Trophoblast cell (in vitro differentiated cells and primary cell): ENCODE results near the gene KMT2A. TPM values are rescaled to one million over a fixed set of nuclear protein-coding genes. Genes with fewer than 3 reads are reported as not detected.

ENCODE experiments used
- DNase-seq, 2 donors: peaks; one replicate each; pipeline ENCODE4 v3.0.0-alpha.2; 2016
- H2AFZ ChIP-seq: 2 replicates; pipeline ENCODE4 v1.6.1; 2013; ENCODE audit warnings: low read length, moderate library complexity, mild to moderate bottlenecking; ENCODE audit not compliant: insufficient read depth, poor library complexity
- H2AK5ac ChIP-seq: 2 replicates; pipeline ENCODE4 v1.6.1; 2013; ENCODE audit warnings: mild to moderate bottlenecking, low read length
- H2BK120ac ChIP-seq: 2 replicates; pipeline ENCODE4 v1.6.1; 2013; ENCODE audit warnings: low read length, mild to moderate bottlenecking, moderate library complexity; ENCODE audit not compliant: insufficient read depth, poor library complexity
- H2BK12ac ChIP-seq: 2 replicates; pipeline ENCODE4 v1.6.1; 2013; ENCODE audit warnings: mild to moderate bottlenecking, low read length, moderate library complexity
- H2BK5ac ChIP-seq: 2 replicates; pipeline ENCODE4 v1.6.1; 2013; ENCODE audit warnings: low read length, low read depth, moderate library complexity, mild to moderate bottlenecking; ENCODE audit not compliant: poor library complexity
- H3K14ac ChIP-seq: 2 replicates; pipeline ENCODE4 v1.6.1; 2013; ENCODE audit warnings: mild to moderate bottlenecking, low read length
- H3K18ac ChIP-seq: 2 replicates; pipeline ENCODE4 v1.6.1; 2013; ENCODE audit warnings: mild to moderate bottlenecking, low read length
- H3K23ac ChIP-seq: 2 replicates; pipeline ENCODE4 v1.6.1; 2013; ENCODE audit warnings: low read length
- H3K27ac ChIP-seq: 2 replicates; pipeline ENCODE4 v1.5.1; 2013; ENCODE audit warnings: low read depth, mild to moderate bottlenecking, inconsistent platforms, low read length, moderate library complexity
- H3K27me3 ChIP-seq: 2 replicates; pipeline ENCODE4 v1.6.1; 2013; ENCODE audit warnings: inconsistent platforms, mild to moderate bottlenecking, low read length, moderate library complexity; ENCODE audit not compliant: insufficient read depth
- H3K36me3 ChIP-seq, 2 experiments: 1 replicate in 1 of 2; 2 replicates in 1 of 2; pipeline ENCODE4 v1.6.1; 2013; ENCODE audit warnings: low read length in 2 of 2, mild to moderate bottlenecking in 2 of 2, moderate library complexity in 1 of 2; ENCODE audit not compliant: insufficient read depth in 2 of 2, control insufficient read depth in 1 of 2
- H3K4ac ChIP-seq: 2 replicates; pipeline ENCODE4 v1.6.1; 2013; ENCODE audit warnings: low read depth, mild to moderate bottlenecking, low read length, moderate library complexity
- H3K4me1 ChIP-seq, 2 experiments: 1 replicate in 1 of 2; 2 replicates in 1 of 2; pipeline ENCODE4 v1.6.1; 2013; ENCODE audit warnings: low read length in 2 of 2, mild to moderate bottlenecking in 2 of 2, moderate library complexity in 1 of 2; ENCODE audit not compliant: insufficient read depth in 2 of 2, control insufficient read depth in 1 of 2
- H3K4me2 ChIP-seq: 2 replicates; pipeline ENCODE4 v1.6.1; 2013; ENCODE audit warnings: inconsistent platforms, mild to moderate bottlenecking, low read length, moderate library complexity
- H3K4me3 ChIP-seq: 2 replicates; pipeline ENCODE4 v1.5.1; 2013; ENCODE audit warnings: mild to moderate bottlenecking, low read depth, low read length, inconsistent platforms
- H3K79me1 ChIP-seq: one replicate; pipeline ENCODE4 v1.6.1; 2013; ENCODE audit warnings: low read length
- H3K79me2 ChIP-seq: 2 replicates; pipeline ENCODE4 v1.6.1; 2013; ENCODE audit warnings: low read length, mild to moderate bottlenecking; ENCODE audit not compliant: control insufficient read depth, insufficient read depth, poor library complexity
- H3K9ac ChIP-seq: 2 replicates; pipeline ENCODE4 v1.6.1; 2013; ENCODE audit warnings: mild to moderate bottlenecking, low read length
- H3K9me3 ChIP-seq: 2 replicates; pipeline ENCODE4 v1.6.1; 2013; ENCODE audit warnings: low read depth, mild to moderate bottlenecking, control low read depth, inconsistent platforms, low read length; ENCODE audit not compliant: insufficient read depth
- H4K12ac ChIP-seq: 2 replicates; pipeline ENCODE4 v1.6.1; 2013; ENCODE audit warnings: low read depth, mild to moderate bottlenecking, low read length, moderate library complexity
- H4K8ac ChIP-seq: 2 replicates; pipeline ENCODE4 v1.6.1; 2013; ENCODE audit warnings: low read depth, mild to moderate bottlenecking, low read length, moderate library complexity
- H4K91ac ChIP-seq: one replicate; pipeline ENCODE4 v1.6.1; 2013; ENCODE audit warnings: low read depth, mild to moderate bottlenecking, low read length, moderate library complexity
- WGBS: extraction: QIAGEN DNeasy Blood & Tissue Kit; methylation state at CpG from one replicate; pipeline ENCODE4 v1.1.7; 2013; ENCODE audit warnings: missing lambda C conversion rate; ENCODE audit not compliant: insufficient read length, insufficient coverage; ENCODE audit errors: extremely low coverage; 5-methylcytosine and 5-hydroxymethylcytosine counted together
- polyA plus RNA-seq: library from polyadenylated mRNA; stranded (reverse); fragments of 200-250 nt; gene quantifications from 2 replicates; pipeline ENCODE4 v1.2.3, GENCODE V29; 2013

The KMT2A gene
- 8.9 and 9.1 TPM in 2 replicates for polyA plus RNA-seq

- H3K79me1 ChIP-seq: peaks cover 7% of the 10 kb centered on the region
- H3K9ac ChIP-seq: peak within 1 kb of the TSS; percentile 88
- peak within 1 kb of the TSS; percentile 89 for H2AFZ ChIP-seq
- H3K4ac ChIP-seq: peak within 1 kb of the TSS; percentile 85
- H3K14ac ChIP-seq: peak within 1 kb of the TSS; percentile 74
- H2BK5ac ChIP-seq: peak within 1 kb of the TSS; percentile 92
- H2BK12ac ChIP-seq: no peak within 1 kb of the TSS
- peaks cover 13 to 16% of the 10 kb centered on the region in 2 experiments for H3K4me1 ChIP-seq
- no CpG with 5 or more reads among the region's 83 CpGs for WGBS
- H3K4me3 ChIP-seq: peak within 1 kb of the TSS; percentile 92
- H4K91ac ChIP-seq: peak within 1 kb of the TSS; percentile 85
- peak within 1 kb of the TSS; percentile 84 for H2BK120ac ChIP-seq
- peak within 1 kb of the TSS; percentile 75 for H3K18ac ChIP-seq
- peak within 1 kb of the TSS; percentile 51 for H2AK5ac ChIP-seq
- peak within 1 kb of the TSS; percentile 85 for H3K27ac ChIP-seq
- peaks cover 8% of the 10 kb centered on the region for H3K79me2 ChIP-seq
- H3K9me3 ChIP-seq: no peaks in the 10 kb centered on the region
- H3K27me3 ChIP-seq: no peaks in the 10 kb centered on the region
- H3K36me3 ChIP-seq: no peaks in the 10 kb centered on the region
- H3K4me2 ChIP-seq: peak within 1 kb of the TSS; percentile 100
- H4K12ac ChIP-seq: peak within 1 kb of the TSS; percentile 98
- peak within 1 kb of the TSS; percentile 82 for H4K8ac ChIP-seq
- peak; percentile 86 to 97 for DNase-seq
- H3K23ac ChIP-seq: no peak within 1 kb of the TSS
Measured at GRCh38 chr11:118435893-118436624, at the start of gene KMT2A. TSS of gene KMT2A (plus strand) at chr11:118436492. CDS start at chr11:118436513, 21 bp downstream.

GRCh38 chr11:118396097-118396501, 40.2 kb upstream of the KMT2A start:
- Histone ChIP-seq H3K9me3 (no peaks in the 10 kb centered on the region), H3K14ac (no peak overlapping the region), H4K8ac (no peak overlapping the region), H4K91ac (no peak overlapping the region), H2BK5ac (no peak overlapping the region), H2BK12ac (no peak overlapping the region), H2AK5ac (no peak overlapping the region), H3K4me2 (no peak overlapping the region), H4K12ac (no peak overlapping the region), H3K79me1 (peaks cover 2% of the 10 kb centered on the region), H3K4me3 (no peak overlapping the region), H3K27me3 (no peaks in the 10 kb centered on the region), H3K4me1 (peaks cover 0 to 2% of the 10 kb centered on the region in 2 experiments), H2BK120ac (no peak overlapping the region), H3K9ac (no peak overlapping the region), H3K36me3 (peaks cover 20 to 26% of the 10 kb centered on the region in 2 experiments), H3K18ac (no peak overlapping the region), H3K4ac (no peak overlapping the region), H3K79me2 (peaks cover 2% of the 10 kb centered on the region), H3K27ac (no peak overlapping the region), H2AFZ (no peak overlapping the region), H3K23ac (no peak overlapping the region)
- WGBS: no CpG with 5 or more reads among the region's 6 CpGs
- DNase-seq: no peak

GRCh38 chr11:118397448-118397847, 38.8 kb upstream of the KMT2A start:
- Histone ChIP-seq H3K79me2 (peaks cover 8% of the 10 kb centered on the region), H3K4me1 (peaks cover 0 to 2% of the 10 kb centered on the region in 2 experiments), H3K79me1 (peaks cover 7% of the 10 kb centered on the region), H2AK5ac (no peak overlapping the region), H2BK5ac (no peak overlapping the region), H3K9me3 (no peaks in the 10 kb centered on the region), H3K14ac (no peak overlapping the region), H3K4me2 (no peak overlapping the region), H4K12ac (no peak overlapping the region), H3K4ac (no peak overlapping the region), H3K36me3 (peaks cover 17 to 26% of the 10 kb centered on the region in 2 experiments), H4K8ac (no peak overlapping the region), H3K9ac (no peak overlapping the region), H3K23ac (no peak overlapping the region), H3K18ac (no peak overlapping the region), H2BK120ac (no peak overlapping the region), H3K27me3 (no peaks in the 10 kb centered on the region), H4K91ac (no peak overlapping the region), H2AFZ (no peak overlapping the region), H3K4me3 (no peak overlapping the region), H3K27ac (no peak overlapping the region), H2BK12ac (no peak overlapping the region)
- no peak for DNase-seq

GRCh38 chr11:118398791-118399559, 37.3 kb upstream of the KMT2A start:
- no peak overlapping the region for H3K4me3 ChIP-seq
- H3K79me2 ChIP-seq: peaks cover 11% of the 10 kb centered on the region
- H2BK5ac ChIP-seq: no peak overlapping the region
- H2BK120ac ChIP-seq: no peak overlapping the region
- H3K18ac ChIP-seq: no peak overlapping the region
- H4K91ac ChIP-seq: no peak overlapping the region
- peaks cover 4 to 6% of the 10 kb centered on the region in 2 experiments for H3K4me1 ChIP-seq
- no peak overlapping the region for H3K23ac ChIP-seq
- H3K36me3 ChIP-seq: peaks cover 9 to 15% of the 10 kb centered on the region in 2 experiments
- H2AK5ac ChIP-seq: no peak overlapping the region
- H4K12ac ChIP-seq: no peak overlapping the region
- H3K27ac ChIP-seq: no peak overlapping the region
- H3K14ac ChIP-seq: no peak overlapping the region
- H3K79me1 ChIP-seq: peaks cover 7% of the 10 kb centered on the region
- no peak for DNase-seq
- no CpG with 5 or more reads among the region's 3 CpGs for WGBS
- H3K4me2 ChIP-seq: no peak overlapping the region
- no peak overlapping the region for H3K9ac ChIP-seq
- no peak overlapping the region for H2BK12ac ChIP-seq
- H3K27me3 ChIP-seq: no peaks in the 10 kb centered on the region
- H2AFZ ChIP-seq: no peak overlapping the region
- no peak overlapping the region for H3K4ac ChIP-seq
- H4K8ac ChIP-seq: no peak overlapping the region
- H3K9me3 ChIP-seq: no peaks in the 10 kb centered on the region
